Tibial artery (tissue), 4 donors: ENCODE results near the gene OR51E1.
A peak's percentile ranks its signal among the peaks of the same experiment; 100 is the strongest.

Experiments
- DNase-seq, 2 donors: peaks; one replicate each; pipeline ENCODE4 v3.0.0-alpha.2; 2019
- H3K27ac ChIP-seq, 2 donors: fragments of 200-600 bp; sonication (generic) in 1 of 2; 1 replicate in 1 of 2; 2 replicates in 1 of 2; pipeline ENCODE4 v1.5.1; 2018 to 2019; ENCODE audit warnings: mild to moderate bottlenecking in 1 of 2
- H3K27me3 ChIP-seq, 2 donors: fragments of 200-600 bp; sonication (generic) in 1 of 2; one replicate each; pipeline versions ENCODE4 v1.5.1 to v1.6.0; 2016 to 2019
- H3K36me3 ChIP-seq, 3 donors: fragments of 200-600 bp; sonication (generic) in 2 of 3; one replicate each; pipeline ENCODE4 v1.5.1; 2016 to 2019; ENCODE audit warnings: mild to moderate bottlenecking in 2 of 3
- H3K4me1 ChIP-seq, 4 donors: fragments of 200-600 bp; sonication (generic) in 2 of 4; 1 replicate in 3 of 4; 2 replicates in 1 of 4; pipeline ENCODE4 v1.5.1; 2016 to 2019
- H3K4me3 ChIP-seq, 2 donors: fragments of 200-600 bp; sonication (generic) in 1 of 2; 1 replicate in 1 of 2; 2 replicates in 1 of 2; pipeline ENCODE4 v1.5.1; 2018 to 2019; ENCODE audit warnings: mild to moderate bottlenecking in 2 of 2
- H3K9me3 ChIP-seq, 3 donors: fragments of 200-600 bp; sonication (generic) in 1 of 3; one replicate each; pipeline ENCODE4 v1.5.1; 2016 to 2019
- CTCF ChIP-seq, 2 experiments: fragments of 200-600 bp in 1 of 2; fragments of 450-650 bp in 1 of 2; IDR thresholded peaks; one replicate each; pipeline ENCODE4 v1.5.1; 2017 to 2019; ENCODE audit warnings: antibody characterized with exemption in 2 of 2, mild to moderate bottlenecking in 1 of 2, moderate library complexity in 1 of 2
- intact Hi-C: fragments of 100-400 bp; cut with DNase I; formaldehyde crosslinking; loops from one replicate; pipeline ENCODE4 v1.15.0; 2023; ENCODE audit warnings: low total_unique reads

Gene OR51E1

GRCh38 chr11:4642043-4642442 is 1.7 kb upstream of the OR51E1 start:
- no peak for TF ChIP-seq CTCF (IDR thresholded peaks at IDR 0.05)
- Histone ChIP-seq H3K4me1 (peaks cover 0 to 49% (median 17%) of the 10 kb centered on the region in 4 donors), H3K4me3 (no peak overlapping the region), H3K9me3 (no peaks in the 10 kb centered on the region), H3K36me3 (no peaks in the 10 kb centered on the region), H3K27me3 (no peaks in the 10 kb centered on the region), H3K27ac (peak overlapping the region; percentile 15 to 60)
- intact Hi-C loops = no loop called here
- no peak for DNase-seq

GRCh38 chr11:4643076-4643475 is 706 bp upstream of the OR51E1 start:
- DNase-seq = no peak
- Histone ChIP-seq H3K27me3 (no peaks in the 10 kb centered on the region), H3K4me3 (peak overlapping the region; percentile 34 to 38), H3K4me1 (peaks cover 0 to 54% (median 15%) of the 10 kb centered on the region in 4 donors), H3K27ac (peak overlapping the region; percentile 42 to 60), H3K36me3 (no peaks in the 10 kb centered on the region), H3K9me3 (no peaks in the 10 kb centered on the region)
- TF ChIP-seq CTCF (IDR thresholded peaks at IDR 0.05) = no peak
- intact Hi-C loops = no loop called here

GRCh38 chr11:4644233-4644632 is 451 bp downstream of the OR51E1 start:
- Histone ChIP-seq H3K27me3 (no peaks in the 10 kb centered on the region), H3K9me3 (no peaks in the 10 kb centered on the region), H3K4me1 (peaks cover 0 to 62% (median 15%) of the 10 kb centered on the region in 4 donors), H3K27ac (peak overlapping the region; percentile 42 to 60), H3K36me3 (no peaks in the 10 kb centered on the region), H3K4me3 (peak overlapping the region; percentile 34 to 38)
- DNase-seq = no peak
- intact Hi-C loops = no loop called here
- no peak for TF ChIP-seq CTCF (IDR thresholded peaks at IDR 0.05)

GRCh38 chr11:4645974-4646373 is 2.2 kb downstream of the OR51E1 start:
- peak overlapping the region in 1 of 2 donors; percentile 34 for H3K4me3 ChIP-seq
- no peaks in the 10 kb centered on the region for H3K27me3 ChIP-seq
- no peak for DNase-seq
- no peak for TF ChIP-seq CTCF (IDR thresholded peaks at IDR 0.05)
- intact Hi-C loops = no loop called here
- peak overlapping the region; percentile 42 to 60 for H3K27ac ChIP-seq
- peaks cover 0 to 64% (median 15%) of the 10 kb centered on the region in 4 donors for H3K4me1 ChIP-seq
- H3K9me3 ChIP-seq = no peaks in the 10 kb centered on the region
- no peaks in the 10 kb centered on the region for H3K36me3 ChIP-seq

- TF ChIP-seq CTCF (IDR thresholded peaks at IDR 0.05) = no peak
- no peak for DNase-seq
- H3K27ac ChIP-seq = peak overlapping the region; percentile 51 to 60
- peaks cover 0 to 51% (median 15%) of the 10 kb centered on the region in 4 donors for H3K4me1 ChIP-seq
- intact Hi-C loops = no loop called here
- no peak overlapping the region for H3K4me3 ChIP-seq
- no peaks in the 10 kb centered on the region for H3K9me3 ChIP-seq
- H3K36me3 ChIP-seq = no peaks in the 10 kb centered on the region
- no peaks in the 10 kb centered on the region for H3K27me3 ChIP-seq
Observed at GRCh38 chr11:4647766-4648165, 4.0 kb downstream of the OR51E1 start.
